ENCODE measurements around the gene ERAL1. TPM values are rescaled to one million over a fixed set of nuclear protein-coding genes. Genes with fewer than 3 reads are reported as not detected.

Gene ERAL1
- total and polyA plus RNA-seq, 2 of the 4 experiments (the other 2 are of a cell fraction), result 34.1 to 62.3 TPM

- no peak overlapping the region for H2AK9ac ChIP-seq (replicated peaks; ENCODE audit: low read depth, low read length, poor library complexity)
- H4K8ac ChIP-seq (ENCODE audit: low read depth in 2 of 2, low read length in 2 of 2), result no peak overlapping the region
- no peak overlapping the region for H3K56ac ChIP-seq (ENCODE audit: extremely low read depth, insufficient read depth, low read length)
- H3K4me2 ChIP-seq (ENCODE audit: low read depth, low read length), result no peak overlapping the region
- ATAC-seq (ENCODE audit: low read depth) (no peak), DNase-seq (no peak)
- no peak overlapping the region for H4K5ac ChIP-seq (ENCODE audit: low read depth, low read length)
- peaks cover 26% of the 10 kb centered on the region for H3K36me3 ChIP-seq (ENCODE audit: control insufficient read depth, insufficient read depth, low read length)
- H2AFZ ChIP-seq (replicated peaks; ENCODE audit: low read length, poor library complexity), result no peak overlapping the region
- in situ Hi-C loops (cut with MboI; ENCODE audit: low sequenced_read_pairs) (no loop called here), dilution Hi-C loops (cut with HindIII; ENCODE audit: low sequenced_read_pairs, unreplicated experiment) (no loop called here), intact Hi-C loops (cut with micrococcal nuclease) (no loop called here)
- TF ChIP-seq ELK1 (IDR thresholded peaks at IDR 0.05; ENCODE audit: borderline replicate concordance, low read depth, low read length) (no peak), SMC3 (IDR thresholded peaks at IDR 0.05; ENCODE audit: low read depth, low read length) (no peak), MXI1 (IDR thresholded peaks at IDR 0.05; ENCODE audit: borderline replicate concordance, low read depth, low read length) (no peak), POLR2A (IDR thresholded peaks at IDR 0.05; ENCODE audit: low read depth, low read length) (no peak), RCOR1 (IDR thresholded peaks at IDR 0.05; ENCODE audit: insufficient replicate concordance, low read length) (no peak), RFX5 (IDR thresholded peaks at IDR 0.05; ENCODE audit: low read depth, low read length) (no peak), CEBPB (IDR thresholded peaks at IDR 0.05; ENCODE audit: low read depth, low read length) (no peak), CTCF (conservative IDR thresholded peaks at IDR 0.05; ENCODE audit: low read depth, low read length) (no peak), FOS (IDR thresholded peaks at IDR 0.05; ENCODE audit: low read depth, low read length) (no peak), CHD1 (IDR thresholded peaks at IDR 0.05; ENCODE audit: low read depth, low read length) (no peak), RAD21 (IDR thresholded peaks at IDR 0.05; ENCODE audit: low read length) (no peak)
- CTCF ChIA-PET, result no interaction called here
- H2BK120ac ChIP-seq (ENCODE audit: low read depth, low read length), result no peak overlapping the region
- H3K4me3 ChIP-seq (ENCODE audit: insufficient read depth, low read depth, low read length), result no peak overlapping the region
- no peak overlapping the region for H3K23ac ChIP-seq (ENCODE audit: low read depth, low read length)
- no peak overlapping the region for H2BK15ac ChIP-seq (ENCODE audit: low read depth, low read length)
- H4K91ac ChIP-seq (ENCODE audit: insufficient read depth, low read depth, low read length), result no peak overlapping the region
- no peak overlapping the region for H3K14ac ChIP-seq (replicated peaks; ENCODE audit: low read depth, low read length)
- peaks cover 20% of the 10 kb centered on the region; the same call in 1 of the 2 replicates for H4K20me1 ChIP-seq (ENCODE audit: insufficient read depth, low read length)
- H3K79me1 ChIP-seq (ENCODE audit: low read depth in 1 of 2, low read length in 2 of 2), result peaks cover 14 to 29% of the 10 kb centered on the region in 2 experiments
- no peaks in the 10 kb centered on the region for H3K9me3 ChIP-seq (ENCODE audit: control insufficient read depth, insufficient read depth, low read length)
- no peak overlapping the region for H3K27ac ChIP-seq (ENCODE audit: insufficient read depth, low read length)
- no peaks in the 10 kb centered on the region for H3K27me3 ChIP-seq (ENCODE audit: control insufficient read depth, insufficient read depth, low read length)
- no peak overlapping the region for H3K18ac ChIP-seq (ENCODE audit: low read depth, low read length)
- POLR2A ChIA-PET (ENCODE audit: unreplicated experiment), result interaction anchor here (0.7 kb wide), 1 partner anchor 67 kb away, joined by 5 read pairs; no protein-coding TSS in a partner anchor
- H3K9me1 ChIP-seq (ENCODE audit: insufficient read depth, low read length), result peaks cover 10% of the 10 kb centered on the region
- H3K4me1 ChIP-seq (ENCODE audit: control insufficient read depth, insufficient read depth, low read length), result no peaks in the 10 kb centered on the region
- WGBS, 2 experiments (ENCODE audit: extremely low coverage in 2 of 2, insufficient read length in 1 of 2), result no CpG with 5 or more reads among the region's 5 CpGs
- no peak overlapping the region for H3K4ac ChIP-seq (ENCODE audit: low read depth, low read length)
- BruUV-seq (replicated peaks), result no TSS peak
- H2BK5ac ChIP-seq (ENCODE audit: low read depth, low read length, poor library complexity, severe bottlenecking), result no peak overlapping the region
- H2AK5ac ChIP-seq (ENCODE audit: low read depth, low read length), result no peak overlapping the region
- no peak overlapping the region for H3K9ac ChIP-seq (ENCODE audit: low read depth, low read length)
- H2BK20ac ChIP-seq (ENCODE audit: low read depth, low read length), result no peak overlapping the region
Measured at GRCh38 chr17:28889996-28890395, 35.2 kb downstream of the ERAL1 start.
